HUES48 (cell line): ENCODE results near the gene CACNA1C.

Experiments
- H3K27ac ChIP-seq: one replicate; pipeline ENCODE4 v1.7.0; 2013; ENCODE audit warnings: low read depth, low read length, inconsistent platforms
- H3K27me3 ChIP-seq: 2 replicates; pipeline ENCODE4 v1.6.1; 2013; ENCODE audit warnings: mild to moderate bottlenecking, low read length; ENCODE audit not compliant: control insufficient read depth, insufficient read depth
- H3K36me3 ChIP-seq: 2 replicates; pipeline ENCODE4 v1.6.1; 2013; ENCODE audit warnings: low read length; ENCODE audit not compliant: control insufficient read depth, insufficient read depth
- H3K4me1 ChIP-seq: 2 replicates; pipeline ENCODE4 v1.6.1; 2013; ENCODE audit warnings: mild to moderate bottlenecking, low read length; ENCODE audit not compliant: control insufficient read depth, insufficient read depth
- H3K4me3 ChIP-seq: 2 replicates; pipeline ENCODE4 v1.5.1; 2013; ENCODE audit warnings: mild to moderate bottlenecking, low read depth, low read length
- H3K9ac ChIP-seq: 2 replicates; pipeline ENCODE4 v1.6.1; 2013; ENCODE audit warnings: mild to moderate bottlenecking, low read depth, low read length, moderate library complexity
- H3K9me3 ChIP-seq: 2 replicates; pipeline ENCODE4 v1.6.1; 2013; ENCODE audit warnings: low read length; ENCODE audit not compliant: control insufficient read depth, insufficient read depth

CACNA1C gene

GRCh38 chr12:2567711-2568110 is 514.9 kb downstream of the CACNA1C start:
- Histone ChIP-seq H3K27me3 (no peaks in the 10 kb centered on the region), H3K9ac (no peak overlapping the region), H3K27ac (no peak overlapping the region), H3K4me1 (no peaks in the 10 kb centered on the region), H3K9me3 (no peaks in the 10 kb centered on the region), H3K36me3 (no peaks in the 10 kb centered on the region), H3K4me3 (no peak overlapping the region)

- Histone ChIP-seq H3K9me3 (no peaks in the 10 kb centered on the region), H3K4me3 (no peak overlapping the region), H3K27me3 (no peaks in the 10 kb centered on the region), H3K36me3 (no peaks in the 10 kb centered on the region), H3K9ac (no peak overlapping the region), H3K27ac (no peak overlapping the region), H3K4me1 (no peaks in the 10 kb centered on the region)
Measured at GRCh38 chr12:2570562-2570961, 517.8 kb downstream of the CACNA1C start.

GRCh38 chr12:2574355-2574935 is 521.7 kb downstream of the CACNA1C start:
- H3K4me1 ChIP-seq = no peaks in the 10 kb centered on the region
- H3K4me3 ChIP-seq = no peak overlapping the region
- H3K27ac ChIP-seq = no peak overlapping the region
- H3K36me3 ChIP-seq = no peaks in the 10 kb centered on the region
- H3K9ac ChIP-seq = no peak overlapping the region
- no peaks in the 10 kb centered on the region for H3K27me3 ChIP-seq
- H3K9me3 ChIP-seq = no peaks in the 10 kb centered on the region

- no peak overlapping the region for H3K4me3 ChIP-seq
- no peak overlapping the region for H3K9ac ChIP-seq
- H3K4me1 ChIP-seq = no peaks in the 10 kb centered on the region
- H3K36me3 ChIP-seq = no peaks in the 10 kb centered on the region
- no peak overlapping the region for H3K27ac ChIP-seq
- no peaks in the 10 kb centered on the region for H3K9me3 ChIP-seq
- H3K27me3 ChIP-seq = no peaks in the 10 kb centered on the region
Measured at GRCh38 chr12:2575245-2575644, 522.5 kb downstream of the CACNA1C start.

GRCh38 chr12:2578211-2578610 is 525.4 kb downstream of the CACNA1C start:
- no peaks in the 10 kb centered on the region for H3K36me3 ChIP-seq
- H3K9ac ChIP-seq = no peak overlapping the region
- H3K27me3 ChIP-seq = peaks cover 9% of the 10 kb centered on the region
- H3K4me3 ChIP-seq = no peak overlapping the region
- no peak overlapping the region for H3K27ac ChIP-seq
- no peaks in the 10 kb centered on the region for H3K9me3 ChIP-seq
- no peaks in the 10 kb centered on the region for H3K4me1 ChIP-seq

- H3K27me3 ChIP-seq = peaks cover 15% of the 10 kb centered on the region
- H3K9me3 ChIP-seq = no peaks in the 10 kb centered on the region
- no peak overlapping the region for H3K27ac ChIP-seq
- no peaks in the 10 kb centered on the region for H3K36me3 ChIP-seq
- no peak overlapping the region for H3K9ac ChIP-seq
- H3K4me1 ChIP-seq = no peaks in the 10 kb centered on the region
- H3K4me3 ChIP-seq = no peak overlapping the region
Measured at GRCh38 chr12:2578772-2579171, 526.0 kb downstream of the CACNA1C start.

GRCh38 chr12:2580821-2581220 is 528.0 kb downstream of the CACNA1C start:
- no peaks in the 10 kb centered on the region for H3K9me3 ChIP-seq
- H3K36me3 ChIP-seq = no peaks in the 10 kb centered on the region
- no peak overlapping the region for H3K9ac ChIP-seq
- H3K4me1 ChIP-seq = no peaks in the 10 kb centered on the region
- no peak overlapping the region for H3K4me3 ChIP-seq
- H3K27ac ChIP-seq = no peak overlapping the region
- H3K27me3 ChIP-seq = peaks cover 28% of the 10 kb centered on the region

- no peaks in the 10 kb centered on the region for H3K4me1 ChIP-seq
- H3K9ac ChIP-seq = no peak overlapping the region
- peaks cover 28% of the 10 kb centered on the region for H3K27me3 ChIP-seq
- H3K9me3 ChIP-seq = no peaks in the 10 kb centered on the region
- H3K27ac ChIP-seq = no peak overlapping the region
- H3K4me3 ChIP-seq = no peak overlapping the region
- H3K36me3 ChIP-seq = no peaks in the 10 kb centered on the region
Measured at GRCh38 chr12:2581293-2582045, 528.7 kb downstream of the CACNA1C start.

GRCh38 chr12:2582631-2583030 is 529.8 kb downstream of the CACNA1C start:
- Histone ChIP-seq H3K27me3 (peaks cover 28% of the 10 kb centered on the region), H3K4me1 (peaks cover 4% of the 10 kb centered on the region; the same call in 1 of the 2 replicates), H3K9ac (no peak overlapping the region), H3K36me3 (no peaks in the 10 kb centered on the region), H3K27ac (no peak overlapping the region), H3K4me3 (no peak overlapping the region), H3K9me3 (no peaks in the 10 kb centered on the region)

GRCh38 chr12:2583091-2583497 is 530.3 kb downstream of the CACNA1C start:
- Histone ChIP-seq H3K9me3 (no peaks in the 10 kb centered on the region), H3K4me1 (peaks cover 4% of the 10 kb centered on the region; the same call in 1 of the 2 replicates), H3K27ac (no peak overlapping the region), H3K9ac (no peak overlapping the region), H3K27me3 (peaks cover 28% of the 10 kb centered on the region), H3K36me3 (no peaks in the 10 kb centered on the region), H3K4me3 (no peak overlapping the region)

GRCh38 chr12:2583642-2584401 is 531.0 kb downstream of the CACNA1C start:
- peaks cover 28% of the 10 kb centered on the region for H3K27me3 ChIP-seq
- no peaks in the 10 kb centered on the region for H3K36me3 ChIP-seq
- H3K9me3 ChIP-seq = no peaks in the 10 kb centered on the region
- no peak overlapping the region for H3K4me3 ChIP-seq
- H3K4me1 ChIP-seq = peaks cover 4% of the 10 kb centered on the region; the same call in 1 of the 2 replicates
- no peak overlapping the region for H3K27ac ChIP-seq
- H3K9ac ChIP-seq = no peak overlapping the region
